H1 (cell line): ENCODE measurements around the gene POLR3E. TPM values are rescaled to one million over a fixed set of nuclear protein-coding genes. Genes with fewer than 3 reads are reported as not detected.

Experiments
- CHD2 ChIP-seq: IDR thresholded peaks from 2 replicates; pipeline ENCODE4 v1.6.1; 2012; ENCODE audit warnings: low read length, improper control_type of control experiment
- CHD7 ChIP-seq: fragments of 300-600 bp; sonication (generic); IDR thresholded peaks from 2 replicates; pipeline ENCODE4 v1.7.1; 2012; ENCODE audit warnings: low read length, moderate library complexity, mild to moderate bottlenecking, inconsistent platforms; ENCODE audit not compliant: insufficient replicate concordance
- EP300 ChIP-seq, 2 experiments: IDR thresholded peaks; 1 replicate in 1 of 2; 2 replicates in 1 of 2; pipeline ENCODE4 v1.6.1; 2011 to 2012; ENCODE audit warnings: low read depth in 2 of 2, low read length in 2 of 2, mild to moderate bottlenecking in 2 of 2, borderline replicate concordance in 1 of 2, inconsistent platforms in 1 of 2, moderate library complexity in 1 of 2
- GABPA ChIP-seq: IDR thresholded peaks from 2 replicates; pipeline ENCODE4 v1.6.1; 2011; ENCODE audit warnings: mild to moderate bottlenecking, low read length, moderate library complexity, borderline replicate concordance; ENCODE audit not compliant: insufficient read depth
- PHF8 ChIP-seq: fragments of 200-600 bp; sonication (generic); conservative IDR thresholded peaks from 2 replicates; pipeline ENCODE4 v1.7.1; 2012; ENCODE audit warnings: low read depth, mild to moderate bottlenecking, inconsistent platforms, low read length, moderate library complexity
- POLR2A ChIP-seq, 2 experiments: IDR thresholded peaks; 1 replicate in 1 of 2; 2 replicates in 1 of 2; pipeline ENCODE4 v1.6.1; 2011; ENCODE audit warnings: low read depth in 2 of 2, low read length in 2 of 2, mild to moderate bottlenecking in 2 of 2; ENCODE audit errors: control extremely low read depth in 1 of 2
- RBBP5 ChIP-seq: IDR thresholded peaks from 2 replicates; pipeline ENCODE4 v1.7.1; 2012; ENCODE audit warnings: low read depth, mild to moderate bottlenecking, inconsistent platforms, low read length, moderate library complexity, borderline replicate concordance
- RNF2 ChIP-seq: fragments of 200-900, 300-1000 bp; sonication (generic); IDR thresholded peaks from 2 replicates; pipeline ENCODE4 v1.7.1; 2016; ENCODE audit warnings: borderline replicate concordance, low read depth, mild to moderate bottlenecking, antibody characterized with exemption, low read length; ENCODE audit not compliant: poor library complexity, severe bottlenecking; ENCODE audit errors: missing control alignments
- TAF1 ChIP-seq: IDR thresholded peaks from 2 replicates; pipeline ENCODE4 v1.6.1; 2011; ENCODE audit warnings: mild to moderate bottlenecking, low read depth, low read length
- polyA plus RNA-seq, 7 experiments: library from polyadenylated mRNA; depleted of rRNA in 3 of 7; stranded (reverse) in 5 of 7; unstranded in 2 of 7; fragments of >200 nt in 5 of 7; fragments of 200-250 nt in 2 of 7; gene quantifications; 1 replicate in 5 of 7; 2 replicates in 1 of 7; 4 replicates in 1 of 7; pipeline versions ENCODE4 v1.2.1 to v1.2.3, GENCODE V29; 2011 to 2013; ENCODE audit warnings: missing spikeins in 2 of 7, mixed read lengths in 2 of 7
- total RNA-seq: library from RNA; stranded (reverse); fragmentation: NEBNext Ultra II Directional; extraction: Animal tissue kit (Norgen Biotek cat#: 25700); gene quantifications from 2 replicates; pipeline ENCODE4 v1.2.1, GENCODE V29; 2021

POLR3E gene
- total and polyA plus RNA-seq, 2 of the 8 experiments (the other 6 are each of a cell fraction or from before 2014, with no cell fraction given): 96.5 to 125 TPM

DNA sequence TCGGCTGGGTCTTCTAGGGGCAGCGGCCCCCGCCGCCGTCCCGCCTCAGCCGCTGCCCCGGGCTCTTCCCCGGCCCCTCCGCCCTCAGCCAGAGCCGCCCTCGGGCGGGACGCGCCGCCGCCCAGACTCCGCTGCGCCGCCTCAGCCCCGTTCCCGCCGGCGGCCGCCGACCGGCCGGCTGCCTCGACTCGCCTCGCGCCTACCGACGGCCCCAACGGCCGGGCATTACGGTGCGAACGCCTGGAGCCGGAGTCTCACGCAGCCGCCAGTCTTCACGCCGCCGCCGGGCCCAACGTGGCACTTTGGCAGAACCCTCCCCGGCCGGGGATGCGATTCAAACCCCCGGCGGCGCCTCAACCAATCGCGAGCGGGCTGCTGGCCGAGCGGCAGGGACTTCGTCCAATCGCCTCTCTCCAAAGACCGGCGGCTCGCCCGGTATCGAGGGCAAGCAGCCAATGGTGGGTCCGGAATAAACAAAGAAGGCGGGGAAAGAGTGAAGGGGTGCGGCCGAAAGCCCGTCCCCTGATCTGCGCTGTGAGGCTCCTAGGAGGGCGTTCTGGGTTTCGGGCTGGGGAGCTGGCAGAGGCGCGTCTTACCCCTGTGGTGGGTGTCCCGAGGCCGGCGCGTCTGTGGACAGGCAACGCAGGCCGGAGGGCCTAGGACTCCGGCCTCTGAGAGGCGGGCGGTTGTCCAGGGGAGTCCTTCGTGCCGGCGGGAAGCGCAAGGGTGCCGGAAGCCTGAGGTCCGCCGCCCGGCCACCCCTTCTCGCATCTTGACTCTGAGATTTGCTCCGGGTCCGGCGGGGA is 77.3 kb downstream of the POLR3E start, which contains the start of gene CDR2 (continued):
- TF ChIP-seq CHD7 (no peak), POLR2A (IDR thresholded peaks at IDR 0.05; ENCODE audit: control extremely low read depth in 1 of 2, low read depth in 2 of 2, low read length in 2 of 2) (peak; percentile 68 to 84), GABPA (no peak), RNF2 (no peak), RBBP5 (0 out of 2 replicates have a peak, but pooled peaks have one; percentile 35), PHF8 (peak; percentile 82), CHD2 (peak; percentile 93), EP300 (IDR thresholded peaks at IDR 0.05; ENCODE audit: borderline replicate concordance in 1 of 2, low read depth in 2 of 2, low read length in 2 of 2) (no peak), TAF1 (peak; percentile 81)
